ENCODE results near the gene GREB1. TPM values are rescaled to one million over a fixed set of nuclear protein-coding genes. Genes with fewer than 3 reads are reported as not detected.
A peak's percentile ranks its signal among the peaks of the same experiment; 100 is the strongest.

GREB1 gene
- total and polyA plus RNA-seq, 2 of the 13 experiments (the other 11 are each of a cell fraction or from before 2014, with no cell fraction given): 31.3 to 61.2 TPM

DNA sequence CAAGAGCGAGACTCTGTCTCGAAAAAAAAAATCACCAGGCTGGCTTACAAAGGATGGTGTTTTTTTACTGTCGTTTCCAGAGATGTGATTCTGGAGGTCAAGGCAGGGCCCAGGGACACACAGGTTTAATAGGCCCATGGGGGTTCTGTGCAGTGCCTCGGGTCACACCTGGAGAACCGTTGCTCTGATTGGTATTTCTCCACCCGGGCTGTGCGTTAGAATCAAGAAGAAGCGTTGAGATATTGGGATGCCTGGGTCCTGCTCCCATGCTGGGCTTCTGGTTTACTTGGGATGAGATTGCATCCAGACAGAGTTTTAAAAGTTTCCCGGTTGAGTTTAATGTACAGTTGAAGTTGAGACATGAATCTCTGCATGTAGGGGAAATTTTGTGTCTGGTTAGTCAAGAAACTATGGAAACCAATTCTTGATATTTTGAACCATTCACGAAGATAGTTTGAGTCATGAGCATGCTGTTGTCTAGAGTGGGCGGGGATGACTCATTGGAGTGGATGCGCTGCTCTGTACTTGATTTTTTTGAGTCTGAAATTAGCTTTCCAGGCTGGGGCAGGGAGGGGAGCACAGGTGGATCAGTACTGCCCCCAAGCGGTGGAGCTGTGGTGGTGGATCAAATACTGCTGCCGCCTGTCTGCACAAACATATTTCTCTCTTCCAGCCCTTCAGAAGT lies 50.1 kb downstream of the GREB1 start (continued):
- TF ChIP-seq ZNF30 (CRISPR knock-in tag; IDR thresholded peaks at IDR 0.05) (no peak), IRF2 (CRISPR knock-in tag; IDR thresholded peaks at IDR 0.05) (peak; percentile 66; the same call in 1 of the 2 replicates), ZBTB38 (CRISPR knock-in tag; IDR thresholded peaks at IDR 0.05) (peak; percentile 75), ATAD3A (CRISPR knock-in tag; IDR thresholded peaks at IDR 0.05) (no peak), AHR (CRISPR knock-in tag; IDR thresholded peaks at IDR 0.05) (0 out of 2 replicates have a peak, but pooled peaks have one; percentile 37), SALL1 (CRISPR knock-in tag; IDR thresholded peaks at IDR 0.05) (peak; percentile 56), ZMAT3 (CRISPR knock-in tag; conservative IDR thresholded peaks at IDR 0.05) (0 out of 2 replicates have a peak, but pooled peaks have one; percentile 36), ZNF12 (CRISPR knock-in tag; IDR thresholded peaks at IDR 0.05) (peak; percentile 84), SMC3 (IDR thresholded peaks at IDR 0.05; ENCODE audit: low read length) (peak; percentile 96), ASH2L (IDR thresholded peaks at IDR 0.05; ENCODE audit: insufficient read length, low read depth, low read length) (peak; percentile 37), RAD21 (CRISPR knock-in tag; IDR thresholded peaks at IDR 0.05) (peak; percentile 97), BRCA1 (CRISPR knock-in tag; IDR thresholded peaks at IDR 0.05) (peak; percentile 24; the same call in 1 of the 2 replicates), HDAC2 (CRISPR knock-in tag; IDR thresholded peaks at IDR 0.05) (peak; percentile 48), STAG1 (CRISPR knock-in tag; IDR thresholded peaks at IDR 0.05) (peak; percentile 99), TGIF2 (CRISPR knock-in tag; IDR thresholded peaks at IDR 0.05) (no peak), FOXK1 (CRISPR knock-in tag; IDR thresholded peaks at IDR 0.05; ENCODE audit: borderline replicate concordance, low read depth) (peak; percentile 33; the same call in 1 of the 2 replicates)
- TF ChIP-seq, protein P1, sequence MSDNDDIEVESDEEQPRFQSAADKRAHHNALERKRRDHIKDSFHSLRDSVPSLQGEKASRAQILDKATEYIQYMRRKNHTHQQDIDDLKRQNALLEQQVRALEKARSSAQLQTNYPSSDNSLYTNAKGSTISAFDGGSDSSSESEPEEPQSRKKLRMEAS (IDR thresholded peaks at IDR 0.05): peak; percentile 19; the same call in 1 of the 2 replicates
- TF ChIP-seq, protein P2, sequence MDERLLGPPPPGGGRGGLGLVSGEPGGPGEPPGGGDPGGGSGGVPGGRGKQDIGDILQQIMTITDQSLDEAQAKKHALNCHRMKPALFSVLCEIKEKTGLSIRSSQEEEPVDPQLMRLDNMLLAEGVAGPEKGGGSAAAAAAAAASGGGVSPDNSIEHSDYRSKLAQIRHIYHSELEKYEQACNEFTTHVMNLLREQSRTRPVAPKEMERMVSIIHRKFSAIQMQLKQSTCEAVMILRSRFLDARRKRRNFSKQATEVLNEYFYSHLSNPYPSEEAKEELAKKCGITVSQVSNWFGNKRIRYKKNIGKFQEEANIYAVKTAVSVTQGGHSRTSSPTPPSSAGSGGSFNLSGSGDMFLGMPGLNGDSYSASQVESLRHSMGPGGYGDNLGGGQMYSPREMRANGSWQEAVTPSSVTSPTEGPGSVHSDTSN (CRISPR knock-in tag; IDR thresholded peaks at IDR 0.05): no peak
- TF ChIP-seq, protein P3, sequence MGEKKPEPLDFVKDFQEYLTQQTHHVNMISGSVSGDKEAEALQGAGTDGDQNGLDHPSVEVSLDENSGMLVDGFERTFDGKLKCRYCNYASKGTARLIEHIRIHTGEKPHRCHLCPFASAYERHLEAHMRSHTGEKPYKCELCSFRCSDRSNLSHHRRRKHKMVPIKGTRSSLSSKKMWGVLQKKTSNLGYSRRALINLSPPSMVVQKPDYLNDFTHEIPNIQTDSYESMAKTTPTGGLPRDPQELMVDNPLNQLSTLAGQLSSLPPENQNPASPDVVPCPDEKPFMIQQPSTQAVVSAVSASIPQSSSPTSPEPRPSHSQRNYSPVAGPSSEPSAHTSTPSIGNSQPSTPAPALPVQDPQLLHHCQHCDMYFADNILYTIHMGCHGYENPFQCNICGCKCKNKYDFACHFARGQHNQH (CRISPR knock-in tag; IDR thresholded peaks at IDR 0.05): peak; percentile 40; the same call in 1 of the 2 replicates
- TF ChIP-seq, protein P4, sequence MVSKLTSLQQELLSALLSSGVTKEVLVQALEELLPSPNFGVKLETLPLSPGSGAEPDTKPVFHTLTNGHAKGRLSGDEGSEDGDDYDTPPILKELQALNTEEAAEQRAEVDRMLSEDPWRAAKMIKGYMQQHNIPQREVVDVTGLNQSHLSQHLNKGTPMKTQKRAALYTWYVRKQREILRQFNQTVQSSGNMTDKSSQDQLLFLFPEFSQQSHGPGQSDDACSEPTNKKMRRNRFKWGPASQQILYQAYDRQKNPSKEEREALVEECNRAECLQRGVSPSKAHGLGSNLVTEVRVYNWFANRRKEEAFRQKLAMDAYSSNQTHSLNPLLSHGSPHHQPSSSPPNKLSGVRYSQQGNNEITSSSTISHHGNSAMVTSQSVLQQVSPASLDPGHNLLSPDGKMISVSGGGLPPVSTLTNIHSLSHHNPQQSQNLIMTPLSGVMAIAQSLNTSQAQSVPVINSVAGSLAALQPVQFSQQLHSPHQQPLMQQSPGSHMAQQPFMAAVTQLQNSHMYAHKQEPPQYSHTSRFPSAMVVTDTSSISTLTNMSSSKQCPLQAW (CRISPR knock-in tag; IDR thresholded peaks at IDR 0.05): peak; percentile 37; the same call in 1 of the 2 replicates
- TF ChIP-seq, protein P5, sequence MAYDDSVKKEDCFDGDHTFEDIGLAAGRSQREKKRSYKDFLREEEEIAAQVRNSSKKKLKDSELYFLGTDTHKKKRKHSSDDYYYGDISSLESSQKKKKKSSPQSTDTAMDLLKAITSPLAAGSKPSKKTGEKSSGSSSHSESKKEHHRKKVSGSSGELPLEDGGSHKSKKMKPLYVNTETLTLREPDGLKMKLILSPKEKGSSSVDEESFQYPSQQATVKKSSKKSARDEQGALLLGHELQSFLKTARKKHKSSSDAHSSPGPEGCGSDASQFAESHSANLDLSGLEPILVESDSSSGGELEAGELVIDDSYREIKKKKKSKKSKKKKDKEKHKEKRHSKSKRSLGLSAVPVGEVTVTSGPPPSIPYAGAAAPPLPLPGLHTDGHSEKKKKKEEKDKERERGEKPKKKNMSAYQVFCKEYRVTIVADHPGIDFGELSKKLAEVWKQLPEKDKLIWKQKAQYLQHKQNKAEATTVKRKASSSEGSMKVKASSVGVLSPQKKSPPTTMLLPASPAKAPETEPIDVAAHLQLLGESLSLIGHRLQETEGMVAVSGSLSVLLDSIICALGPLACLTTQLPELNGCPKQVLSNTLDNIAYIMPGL (CRISPR knock-in tag; IDR thresholded peaks at IDR 0.05; ENCODE audit: borderline replicate concordance in 1 of 2, low read depth in 1 of 2): peak in 1 of 2 experiments; percentile 75; a peak in 1 of 4 replicates

All from HepG2 (cell line).